GM19438 (cell line): ENCODE data around the gene EMC10.

Experiments used
- ATAC-seq: cut with Tn5 transposase; IDR thresholded peaks from one replicate; pipeline ENCODE4 v1.9.1; 2021; ENCODE audit warnings: low read depth; ENCODE audit not compliant: unreplicated experiment

Gene EMC10

GRCh38 chr19:50537769-50538230 is 61.5 kb downstream of the EMC10 start:
- no peak for ATAC-seq
